ENCODE results near the gene KCNMA1.

DNA sequence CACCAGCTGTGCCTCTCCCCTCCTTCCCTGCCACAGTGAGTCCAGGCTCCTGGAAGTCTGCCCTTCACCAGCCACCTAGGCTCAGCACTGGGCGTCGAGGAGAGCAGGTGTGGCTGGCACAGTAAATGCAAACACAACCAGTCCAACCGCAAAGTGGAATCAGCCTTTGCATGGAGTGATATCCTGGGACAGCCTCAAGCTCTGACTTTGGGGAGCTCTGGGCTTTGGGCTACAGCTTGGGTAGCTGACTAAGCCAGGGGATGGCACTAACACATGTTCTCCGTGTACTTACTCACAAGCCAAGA, 312.4 kb downstream of the KCNMA1 start:
- no peak for TF ChIP-seq GATA2 (IDR thresholded peaks at IDR 0.05; ENCODE audit: low read depth, low read length)
- TF ChIP-seq GATA3 (IDR thresholded peaks at IDR 0.05; ENCODE audit: low read depth, low read length), result no peak

Data from SH-SY5Y (cell line).